ENCODE results near the gene FUT6. TPM values are rescaled to one million over a fixed set of nuclear protein-coding genes. Genes with fewer than 3 reads are reported as not detected.

The FUT6 gene
- total RNA-seq, 1 donor from 2014 or later: 2.7 TPM

GRCh38 chr19:5837761-5838352, 1.6 kb downstream of the FUT6 start:
- no peaks in the 10 kb centered on the region for H3K9me3 ChIP-seq
- no peaks in the 10 kb centered on the region for H3K36me3 ChIP-seq
- H3K4me3 ChIP-seq: no peak overlapping the region
- TF ChIP-seq, protein P1, sequence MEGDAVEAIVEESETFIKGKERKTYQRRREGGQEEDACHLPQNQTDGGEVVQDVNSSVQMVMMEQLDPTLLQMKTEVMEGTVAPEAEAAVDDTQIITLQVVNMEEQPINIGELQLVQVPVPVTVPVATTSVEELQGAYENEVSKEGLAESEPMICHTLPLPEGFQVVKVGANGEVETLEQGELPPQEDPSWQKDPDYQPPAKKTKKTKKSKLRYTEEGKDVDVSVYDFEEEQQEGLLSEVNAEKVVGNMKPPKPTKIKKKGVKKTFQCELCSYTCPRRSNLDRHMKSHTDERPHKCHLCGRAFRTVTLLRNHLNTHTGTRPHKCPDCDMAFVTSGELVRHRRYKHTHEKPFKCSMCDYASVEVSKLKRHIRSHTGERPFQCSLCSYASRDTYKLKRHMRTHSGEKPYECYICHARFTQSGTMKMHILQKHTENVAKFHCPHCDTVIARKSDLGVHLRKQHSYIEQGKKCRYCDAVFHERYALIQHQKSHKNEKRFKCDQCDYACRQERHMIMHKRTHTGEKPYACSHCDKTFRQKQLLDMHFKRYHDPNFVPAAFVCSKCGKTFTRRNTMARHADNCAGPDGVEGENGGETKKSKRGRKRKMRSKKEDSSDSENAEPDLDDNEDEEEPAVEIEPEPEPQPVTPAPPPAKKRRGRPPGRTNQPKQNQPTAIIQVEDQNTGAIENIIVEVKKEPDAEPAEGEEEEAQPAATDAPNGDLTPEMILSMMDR (IDR thresholded peaks at IDR 0.05): no peak
- ATAC-seq: no peak
- intact Hi-C loops (cut with DNase I): no loop called here
- H3K4me1 ChIP-seq: no peaks in the 10 kb centered on the region
- peaks cover 7% of the 10 kb centered on the region for H3K27me3 ChIP-seq
- H3K27ac ChIP-seq: no peak overlapping the region
- DNase-seq: no peak

DNA sequence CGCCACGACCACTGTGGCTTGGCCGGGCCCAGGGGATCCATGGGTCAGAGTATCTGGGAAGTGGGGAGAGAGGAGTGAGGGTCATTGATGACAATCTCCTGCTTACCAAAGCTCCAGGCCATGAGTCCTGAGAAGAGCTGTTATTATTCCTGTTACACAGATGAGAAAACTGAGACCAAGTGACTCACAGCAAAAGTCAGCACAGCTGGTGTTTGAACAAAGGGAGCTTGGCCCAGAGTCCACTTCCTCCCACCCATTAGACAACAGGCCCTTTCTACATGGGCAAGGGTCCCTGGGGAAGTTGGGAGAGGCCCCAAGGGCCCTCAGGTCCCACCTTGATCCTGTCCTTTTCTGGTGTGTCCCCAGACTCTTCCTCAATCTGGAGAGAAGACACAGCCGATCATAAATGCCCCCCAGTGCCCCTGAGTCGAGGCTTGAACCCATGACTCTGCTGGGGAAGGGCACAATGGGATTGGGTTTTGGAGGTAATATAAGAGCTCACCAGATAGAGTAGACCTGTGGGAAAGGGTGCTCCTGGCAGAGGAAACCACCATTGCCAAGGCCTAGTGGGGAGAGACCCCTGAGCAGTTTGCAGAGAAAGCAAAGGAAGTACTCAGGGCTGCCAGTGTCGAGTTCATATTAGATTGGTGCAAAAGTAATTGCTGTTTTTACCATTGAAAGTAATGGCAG, 6.8 kb downstream of the FUT6 start:
- TF ChIP-seq, protein P1 (IDR thresholded peaks at IDR 0.05): no peak

DNA sequence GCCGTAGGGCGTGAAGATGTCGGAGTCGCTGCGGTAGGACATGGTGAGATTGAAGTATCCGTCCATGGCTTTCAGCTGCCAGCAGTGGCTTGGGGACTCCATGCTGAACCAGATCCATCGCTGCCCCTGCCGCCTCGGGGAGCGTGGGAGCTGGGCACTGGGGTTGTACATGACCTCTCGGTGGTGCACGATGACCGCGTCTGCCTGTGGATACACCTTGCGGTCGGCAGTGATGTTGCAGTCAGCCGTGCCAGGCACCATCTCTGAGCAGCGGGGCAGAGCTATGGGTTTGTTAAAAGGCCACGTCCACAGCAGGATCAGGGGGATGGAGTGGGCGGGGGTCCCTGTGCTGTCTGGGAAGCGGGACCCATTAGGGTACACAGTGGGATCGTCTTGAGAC, 7.4 kb downstream of the FUT6 start:
- H3K9me3 ChIP-seq: no peaks in the 10 kb centered on the region
- intact Hi-C loops (cut with DNase I): no loop called here
- H3K4me1 ChIP-seq: peaks cover 8% of the 10 kb centered on the region
- no peak overlapping the region for H3K4me3 ChIP-seq
- H3K36me3 ChIP-seq: no peaks in the 10 kb centered on the region
- H3K27ac ChIP-seq: no peak overlapping the region
- no peak for DNase-seq
- TF ChIP-seq, protein P1 (IDR thresholded peaks at IDR 0.05): no peak
- H3K27me3 ChIP-seq: peaks cover 18% of the 10 kb centered on the region
- no peak for ATAC-seq

More for the DNA sequence above, 6.8 kb downstream of the FUT6 start:
- DNase-seq (no peak), ATAC-seq (no peak)
- H3K9me3 ChIP-seq: no peaks in the 10 kb centered on the region
- H3K36me3 ChIP-seq: no peaks in the 10 kb centered on the region
- no peak overlapping the region for H3K4me3 ChIP-seq
- H3K27ac ChIP-seq: no peak overlapping the region
- H3K4me1 ChIP-seq: peaks cover 8% of the 10 kb centered on the region
- intact Hi-C loops (cut with DNase I): no loop called here
- peaks cover 25% of the 10 kb centered on the region for H3K27me3 ChIP-seq

- TF ChIP-seq, protein P1 (IDR thresholded peaks at IDR 0.05): no peak
- DNase-seq (no peak), ATAC-seq (no peak)
- Histone ChIP-seq H3K9me3 (no peaks in the 10 kb centered on the region), H3K4me1 (peaks cover 8% of the 10 kb centered on the region), H3K27ac (no peak overlapping the region), H3K36me3 (no peaks in the 10 kb centered on the region), H3K4me3 (no peak overlapping the region), H3K27me3 (peaks cover 18% of the 10 kb centered on the region)
- intact Hi-C loops (cut with DNase I): no loop called here
Measured at GRCh38 chr19:5831159-5831558, 8.3 kb downstream of the FUT6 start.

- DNase-seq (no peak), ATAC-seq (no peak)
- intact Hi-C loops (cut with DNase I): no loop called here
- Histone ChIP-seq H3K4me1 (peaks cover 8% of the 10 kb centered on the region), H3K27ac (no peak overlapping the region), H3K9me3 (no peaks in the 10 kb centered on the region), H3K27me3 (peaks cover 18% of the 10 kb centered on the region), H3K4me3 (no peak overlapping the region), H3K36me3 (no peaks in the 10 kb centered on the region)
- TF ChIP-seq, protein P1 (IDR thresholded peaks at IDR 0.05): no peak
Measured at GRCh38 chr19:5829567-5830310, 9.8 kb downstream of the FUT6 start.
